Panc1 (cell line): ENCODE results near the gene SH2D5.

Experiments
- CTCF ChIP-seq: fragments of 450-650 bp; IDR thresholded peaks from 2 replicates; pipeline ENCODE4 v1.5.1; 2017; ENCODE audit warnings: mild to moderate bottlenecking
- TF ChIP-seq, protein P1 (sequence below), 2 experiments: IDR thresholded peaks; 2 replicates each; pipeline ENCODE4 v1.6.1; 2011 to 2012; ENCODE audit warnings: low read depth in 2 of 2, control low read depth in 1 of 2, low read length in 1 of 2, mild to moderate bottlenecking in 1 of 2, moderate library complexity in 1 of 2; ENCODE audit not compliant: insufficient read depth in 1 of 2

DNA sequence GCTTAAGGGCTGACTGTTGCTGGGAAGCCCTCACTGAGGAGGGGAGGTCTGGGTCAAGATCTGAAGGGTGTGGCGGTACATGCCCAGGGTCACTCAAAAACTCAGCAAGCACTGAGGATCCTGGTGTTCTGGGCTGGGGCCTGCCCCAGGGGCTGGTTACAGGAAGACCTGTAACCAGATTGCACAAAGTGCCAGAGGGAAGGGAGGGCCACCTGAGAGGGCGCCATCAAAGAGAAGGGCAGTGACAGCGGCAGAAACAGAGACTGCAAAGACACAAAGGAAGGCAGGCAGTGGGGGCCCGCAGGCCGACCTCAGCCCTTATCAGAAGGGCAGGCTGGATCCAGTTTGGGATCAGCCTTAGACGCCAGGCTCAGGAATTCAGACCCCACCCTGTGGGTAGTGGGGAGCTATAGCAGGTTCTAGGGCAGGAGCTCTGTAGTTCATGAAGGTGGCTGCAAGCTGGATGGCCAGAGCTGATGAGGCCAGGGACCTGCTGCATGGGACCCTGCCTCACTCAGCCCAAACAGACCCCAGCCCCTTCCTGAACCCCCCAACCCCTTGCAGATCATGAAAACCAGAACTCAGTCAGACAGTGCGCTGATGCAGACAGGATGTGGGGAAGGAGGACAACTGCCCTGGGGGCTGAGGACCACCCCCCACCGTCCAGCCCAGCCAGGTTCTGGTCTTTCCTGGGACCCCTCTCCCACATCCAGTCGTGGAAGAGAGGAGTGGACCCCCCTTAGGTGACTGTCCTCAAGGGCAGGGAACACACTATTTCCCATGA is 3.9 kb downstream of the SH2D5 start:
- TF ChIP-seq, protein P1, sequence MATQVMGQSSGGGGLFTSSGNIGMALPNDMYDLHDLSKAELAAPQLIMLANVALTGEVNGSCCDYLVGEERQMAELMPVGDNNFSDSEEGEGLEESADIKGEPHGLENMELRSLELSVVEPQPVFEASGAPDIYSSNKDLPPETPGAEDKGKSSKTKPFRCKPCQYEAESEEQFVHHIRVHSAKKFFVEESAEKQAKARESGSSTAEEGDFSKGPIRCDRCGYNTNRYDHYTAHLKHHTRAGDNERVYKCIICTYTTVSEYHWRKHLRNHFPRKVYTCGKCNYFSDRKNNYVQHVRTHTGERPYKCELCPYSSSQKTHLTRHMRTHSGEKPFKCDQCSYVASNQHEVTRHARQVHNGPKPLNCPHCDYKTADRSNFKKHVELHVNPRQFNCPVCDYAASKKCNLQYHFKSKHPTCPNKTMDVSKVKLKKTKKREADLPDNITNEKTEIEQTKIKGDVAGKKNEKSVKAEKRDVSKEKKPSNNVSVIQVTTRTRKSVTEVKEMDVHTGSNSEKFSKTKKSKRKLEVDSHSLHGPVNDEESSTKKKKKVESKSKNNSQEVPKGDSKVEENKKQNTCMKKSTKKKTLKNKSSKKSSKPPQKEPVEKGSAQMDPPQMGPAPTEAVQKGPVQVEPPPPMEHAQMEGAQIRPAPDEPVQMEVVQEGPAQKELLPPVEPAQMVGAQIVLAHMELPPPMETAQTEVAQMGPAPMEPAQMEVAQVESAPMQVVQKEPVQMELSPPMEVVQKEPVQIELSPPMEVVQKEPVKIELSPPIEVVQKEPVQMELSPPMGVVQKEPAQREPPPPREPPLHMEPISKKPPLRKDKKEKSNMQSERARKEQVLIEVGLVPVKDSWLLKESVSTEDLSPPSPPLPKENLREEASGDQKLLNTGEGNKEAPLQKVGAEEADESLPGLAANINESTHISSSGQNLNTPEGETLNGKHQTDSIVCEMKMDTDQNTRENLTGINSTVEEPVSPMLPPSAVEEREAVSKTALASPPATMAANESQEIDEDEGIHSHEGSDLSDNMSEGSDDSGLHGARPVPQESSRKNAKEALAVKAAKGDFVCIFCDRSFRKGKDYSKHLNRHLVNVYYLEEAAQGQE (IDR thresholded peaks at IDR 0.05; ENCODE audit: insufficient read depth in 1 of 2, low read depth in 2 of 2, low read length in 1 of 2) = no peak
- TF ChIP-seq CTCF = no peak
